Osteocyte (in vitro differentiated cells): ENCODE data around the gene SERPINB2. TPM values are rescaled to one million over a fixed set of nuclear protein-coding genes. Genes with fewer than 3 reads are reported as not detected.

Experiments
- DNase-seq: peaks from one replicate; pipeline ENCODE4 v3.0.0; 2021; ENCODE audit warnings: mixed read lengths; ENCODE audit not compliant: unreplicated experiment; ENCODE audit errors: extremely low spot score
- H3K27ac Mint-ChIP-seq: one replicate; pipeline ENCODE4 v1.8.0; 2021; ENCODE audit warnings: mild to moderate bottlenecking, mixed read lengths; ENCODE audit not compliant: unreplicated experiment
- H3K27me3 Mint-ChIP-seq: one replicate; pipeline ENCODE4 v1.8.0; 2021; ENCODE audit warnings: mixed read lengths; ENCODE audit not compliant: unreplicated experiment
- H3K36me3 Mint-ChIP-seq: one replicate; pipeline ENCODE4 v1.8.0; 2021; ENCODE audit warnings: mixed read lengths; ENCODE audit not compliant: unreplicated experiment
- H3K4me1 Mint-ChIP-seq: one replicate; pipeline ENCODE4 v1.8.0; 2021; ENCODE audit warnings: mixed read lengths; ENCODE audit not compliant: unreplicated experiment
- H3K4me3 Mint-ChIP-seq: one replicate; pipeline ENCODE4 v1.8.0; 2021; ENCODE audit warnings: mild to moderate bottlenecking, moderate library complexity, mixed read lengths; ENCODE audit not compliant: unreplicated experiment
- H3K9me3 Mint-ChIP-seq: one replicate; pipeline ENCODE4 v1.8.0; 2021; ENCODE audit warnings: mixed read lengths; ENCODE audit not compliant: unreplicated experiment
- CTCF ChIP-seq: fragments of 200-600 bp; sonication (generic); IDR thresholded peaks from 2 replicates; pipeline ENCODE4 v1.5.0; 2021; ENCODE audit warnings: antibody characterized with exemption, mild to moderate bottlenecking, moderate library complexity
- total RNA-seq: library from RNA; stranded (reverse); gene quantifications from 2 replicates; pipeline ENCODE4 v1.2.1, GENCODE V29; 2021

Gene SERPINB2
- total RNA-seq, 1 donor from 2014 or later, result not detected

DNA sequence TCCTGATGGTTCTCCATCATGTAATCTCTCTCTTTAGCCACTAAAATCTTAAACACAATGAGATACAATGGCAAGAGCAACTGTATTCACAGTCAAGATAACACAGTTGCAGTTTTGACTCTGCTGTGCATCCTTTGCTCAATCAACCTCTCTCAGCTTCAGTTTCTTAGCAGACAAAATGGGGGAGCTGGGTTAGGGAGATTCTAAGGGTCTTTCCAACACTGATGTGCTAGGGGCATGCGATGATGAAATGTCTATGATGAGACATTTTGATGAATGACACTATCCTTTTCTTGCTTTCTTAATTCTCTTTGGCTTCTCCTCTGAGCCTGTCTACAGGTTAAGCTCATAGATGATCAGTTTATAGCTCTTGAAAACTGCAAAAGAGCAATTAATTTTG, 21.4 kb downstream of the SERPINB2 start:
- no peak for TF ChIP-seq CTCF
- no peak overlapping the region for H3K27ac Mint-ChIP-seq

DNA sequence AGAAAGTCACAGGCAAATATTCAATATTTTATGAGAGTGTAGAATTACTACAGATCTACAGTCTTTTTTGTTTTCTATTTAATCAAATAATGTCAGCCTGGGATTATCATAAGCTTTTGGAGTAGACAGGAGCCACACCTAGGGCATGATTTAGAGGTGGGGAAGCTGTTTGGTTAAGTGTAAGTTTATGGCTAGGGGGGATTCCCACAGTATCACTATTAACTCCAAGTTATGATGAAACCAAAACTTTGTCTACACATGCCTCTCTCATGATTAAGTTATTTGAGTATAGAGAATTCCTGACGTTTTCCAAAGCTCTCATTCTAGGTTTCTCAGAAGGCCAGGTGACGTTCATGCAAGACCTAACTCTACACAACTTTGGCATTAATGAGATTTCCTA, 22.4 kb downstream of the SERPINB2 start:
- Mint-ChIP-seq H3K4me1 (no peaks in the 10 kb centered on the region), H3K27ac (no peak overlapping the region), H3K27me3 (peaks cover 37% of the 10 kb centered on the region), H3K9me3 (no peaks in the 10 kb centered on the region), H3K36me3 (no peaks in the 10 kb centered on the region), H3K4me3 (no peak overlapping the region)
- TF ChIP-seq CTCF, result no peak
- no peak for DNase-seq

More for the DNA sequence above, 21.4 kb downstream of the SERPINB2 start:
- Mint-ChIP-seq H3K27me3 (peaks cover 45% of the 10 kb centered on the region), H3K4me3 (no peak overlapping the region), H3K36me3 (no peaks in the 10 kb centered on the region), H3K9me3 (no peaks in the 10 kb centered on the region), H3K4me1 (no peaks in the 10 kb centered on the region)
- no peak for DNase-seq

- Mint-ChIP-seq H3K4me3 (no peak overlapping the region), H3K4me1 (no peaks in the 10 kb centered on the region), H3K27me3 (peaks cover 45% of the 10 kb centered on the region), H3K9me3 (no peaks in the 10 kb centered on the region), H3K27ac (no peak overlapping the region), H3K36me3 (no peaks in the 10 kb centered on the region)
- TF ChIP-seq CTCF, result no peak
- DNase-seq, result no peak
Observed at GRCh38 chr18:63917817-63918216, 30.3 kb downstream of the SERPINB2 start.

DNA sequence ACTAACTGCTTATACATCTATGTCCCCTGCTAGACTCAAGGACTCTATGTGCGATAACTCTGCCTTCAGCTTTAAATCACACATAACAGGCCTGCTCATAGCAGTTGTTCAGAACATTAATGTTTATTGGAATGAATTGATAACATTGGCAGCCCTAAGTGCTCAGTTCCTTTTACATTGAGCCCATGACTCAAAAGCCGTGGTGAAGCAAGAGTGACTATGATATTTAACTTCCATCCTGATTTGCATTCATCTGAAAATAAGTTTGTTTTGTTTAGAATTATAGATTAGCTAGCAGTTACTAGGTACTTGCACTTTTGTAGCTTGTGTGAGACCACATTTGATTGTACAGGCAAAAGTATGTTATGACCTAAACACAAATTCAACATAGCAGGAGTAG, 34.5 kb downstream of the SERPINB2 start:
- H3K4me1 Mint-ChIP-seq, result no peaks in the 10 kb centered on the region
- H3K9me3 Mint-ChIP-seq, result no peaks in the 10 kb centered on the region
- DNase-seq, result no peak
- H3K27ac Mint-ChIP-seq, result no peak overlapping the region
- H3K4me3 Mint-ChIP-seq, result no peak overlapping the region
- H3K27me3 Mint-ChIP-seq, result peaks cover 51% of the 10 kb centered on the region
- no peaks in the 10 kb centered on the region for H3K36me3 Mint-ChIP-seq
- TF ChIP-seq CTCF, result no peak

DNA sequence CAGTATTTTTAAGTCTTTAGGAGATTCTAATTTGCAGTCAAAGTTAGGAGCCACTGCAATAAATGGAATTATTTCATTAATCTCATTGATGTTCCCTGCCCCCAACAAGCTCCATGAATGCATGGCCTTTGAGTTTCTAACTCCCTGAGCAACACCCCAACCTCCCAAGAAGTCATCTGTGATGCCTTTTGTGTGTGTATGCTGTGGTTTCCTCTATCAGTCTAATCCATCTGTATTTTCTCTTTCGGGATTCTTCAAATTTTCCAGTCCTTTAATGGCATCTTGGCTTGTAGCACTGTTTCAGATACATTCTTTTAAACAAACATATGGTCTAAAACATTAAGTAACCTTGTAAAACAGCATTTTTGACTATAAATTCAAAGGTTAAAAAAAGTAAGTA, 37.0 kb downstream of the SERPINB2 start:
- no peak for TF ChIP-seq CTCF
- Mint-ChIP-seq H3K27me3 (peaks cover 50% of the 10 kb centered on the region), H3K27ac (no peak overlapping the region), H3K36me3 (no peaks in the 10 kb centered on the region), H3K4me3 (no peak overlapping the region), H3K9me3 (no peaks in the 10 kb centered on the region), H3K4me1 (no peaks in the 10 kb centered on the region)
- DNase-seq, result no peak
